Psoas muscle (tissue), 8 donors: ENCODE measurements around the gene TRMT1L. TPM values are rescaled to one million over a fixed set of nuclear protein-coding genes. Genes with fewer than 3 reads are reported as not detected.

Experiments used
- ATAC-seq, 4 donors: fragments of 200-7000 bp; cut with Tn5 transposase; one replicate each; pipeline ENCODE4 v1.9.1; 2020; ENCODE audit warnings: moderate library complexity in 3 of 4, mild to moderate bottlenecking in 2 of 4
- DNase-seq, 2 donors: peaks; one replicate each; pipeline ENCODE4 v3.0.0-alpha.2; 2020
- H3K27ac ChIP-seq: fragments of 200-600 bp; one replicate; pipeline ENCODE4 v1.8.0; 2022
- H3K27me3 ChIP-seq, 3 donors: fragments of 200-600 bp in 1 of 3; one replicate each; pipeline versions ENCODE4 v1.6.1 to v1.8.0; 2013 to 2022; ENCODE audit warnings: low read length in 2 of 3, mild to moderate bottlenecking in 2 of 3, moderate library complexity in 1 of 3; ENCODE audit not compliant: insufficient read depth in 3 of 3
- H3K36me3 ChIP-seq, 2 donors: fragments of 200-600 bp in 1 of 2; one replicate each; pipeline versions ENCODE4 v1.6.1 to v1.8.0; 2013 to 2022; ENCODE audit warnings: low read depth in 1 of 2, mild to moderate bottlenecking in 1 of 2, moderate library complexity in 1 of 2; ENCODE audit not compliant: insufficient read depth in 1 of 2
- H3K4me1 ChIP-seq: fragments of 200-600 bp; one replicate; pipeline ENCODE4 v1.8.0; 2022
- H3K4me3 ChIP-seq: fragments of 200-600 bp; one replicate; pipeline ENCODE4 v1.8.0; 2022; ENCODE audit warnings: mild to moderate bottlenecking
- H3K9me3 ChIP-seq: fragments of 200-600 bp; one replicate; pipeline ENCODE4 v1.8.0; 2022
- WGBS, 3 donors: extraction: QIAGEN DNeasy Blood & Tissue Kit; methylation state at CpG; one replicate each; pipeline versions ENCODE4 v1.1.6 to v1.1.7; 2013; 5-methylcytosine and 5-hydroxymethylcytosine counted together
- intact Hi-C, 2 donors: fragments of 100-400 bp; cut with DNase I; formaldehyde crosslinking; loops; one replicate each; pipeline versions ENCODE4 v1.11.0 to v1.14.2; 2022
- polyA plus RNA-seq, 3 donors: library from polyadenylated mRNA; stranded (reverse); fragments of 200-250 nt; gene quantifications; one replicate each; pipeline ENCODE4 v1.2.3, GENCODE V29; 2013
- total RNA-seq, 4 donors: library from RNA; stranded (reverse); fragmentation: NEBNext Ultra II Directional in 2 of 4; extraction: Animal tissue kit (Norgen Biotek cat#: 25700) in 2 of 4; gene quantifications; one replicate each; pipeline versions ENCODE4 v1.2.1 to v1.2.4, GENCODE V29; 2021 to 2023
- TF ChIP-seq, protein P1 (sequence below): fragments of 200-600 bp; IDR thresholded peaks from one replicate; pipeline ENCODE4 v1.8.0; 2022; ENCODE audit warnings: antibody characterized with exemption
- donor health status: healthy with polysubstance abuse.
- donor health status: DM: no; HTN: no; CAD: no; lungs with moderate emphysema.
- donor health status: Bipolar disorder and iron deficiency.
- donor health status: healthy.
- donor health status: DM: yes; HTN: yes; CAD: no.
- donor health status: DM: no; HTN: no; CAD: no.
- donor health status: DM: no; HTN: no; CAD: no.
- donor health status: DM: yes; HTN: yes; CAD: no.

TRMT1L gene
- total and polyA plus RNA-seq, 7 donors = 13.2 to 41.3 (median 30.4) TPM

DNA sequence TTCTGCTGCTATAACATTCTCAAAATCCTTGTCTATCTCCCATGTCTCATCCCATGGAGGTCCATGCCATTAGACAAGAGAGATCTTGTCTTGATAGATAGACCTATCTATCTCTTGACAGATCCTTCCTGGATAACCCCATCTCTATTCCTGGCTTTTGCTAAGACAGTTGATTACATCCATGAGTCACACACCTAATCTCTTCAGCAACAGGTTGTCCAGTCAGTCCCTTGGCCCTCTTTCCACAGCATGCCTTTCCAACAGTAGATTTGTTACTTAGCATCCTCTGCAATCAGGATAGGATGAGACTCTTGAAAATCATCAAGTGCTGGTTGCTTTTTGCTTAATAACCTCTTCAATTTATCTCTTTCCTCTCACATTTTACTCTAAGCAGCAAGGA lies 46.6 kb downstream of the TRMT1L start:
- Histone ChIP-seq H3K36me3 (no peaks in the 10 kb centered on the region), H3K4me1 (no peaks in the 10 kb centered on the region), H3K9me3 (peaks cover 15% of the 10 kb centered on the region), H3K27ac (no peak overlapping the region), H3K4me3 (no peak overlapping the region), H3K27me3 (no peaks in the 10 kb centered on the region)
- TF ChIP-seq, protein P1, sequence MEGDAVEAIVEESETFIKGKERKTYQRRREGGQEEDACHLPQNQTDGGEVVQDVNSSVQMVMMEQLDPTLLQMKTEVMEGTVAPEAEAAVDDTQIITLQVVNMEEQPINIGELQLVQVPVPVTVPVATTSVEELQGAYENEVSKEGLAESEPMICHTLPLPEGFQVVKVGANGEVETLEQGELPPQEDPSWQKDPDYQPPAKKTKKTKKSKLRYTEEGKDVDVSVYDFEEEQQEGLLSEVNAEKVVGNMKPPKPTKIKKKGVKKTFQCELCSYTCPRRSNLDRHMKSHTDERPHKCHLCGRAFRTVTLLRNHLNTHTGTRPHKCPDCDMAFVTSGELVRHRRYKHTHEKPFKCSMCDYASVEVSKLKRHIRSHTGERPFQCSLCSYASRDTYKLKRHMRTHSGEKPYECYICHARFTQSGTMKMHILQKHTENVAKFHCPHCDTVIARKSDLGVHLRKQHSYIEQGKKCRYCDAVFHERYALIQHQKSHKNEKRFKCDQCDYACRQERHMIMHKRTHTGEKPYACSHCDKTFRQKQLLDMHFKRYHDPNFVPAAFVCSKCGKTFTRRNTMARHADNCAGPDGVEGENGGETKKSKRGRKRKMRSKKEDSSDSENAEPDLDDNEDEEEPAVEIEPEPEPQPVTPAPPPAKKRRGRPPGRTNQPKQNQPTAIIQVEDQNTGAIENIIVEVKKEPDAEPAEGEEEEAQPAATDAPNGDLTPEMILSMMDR = no peak
- DNase-seq (no peak), ATAC-seq (no peak)
- intact Hi-C loops = no loop called here

DNA sequence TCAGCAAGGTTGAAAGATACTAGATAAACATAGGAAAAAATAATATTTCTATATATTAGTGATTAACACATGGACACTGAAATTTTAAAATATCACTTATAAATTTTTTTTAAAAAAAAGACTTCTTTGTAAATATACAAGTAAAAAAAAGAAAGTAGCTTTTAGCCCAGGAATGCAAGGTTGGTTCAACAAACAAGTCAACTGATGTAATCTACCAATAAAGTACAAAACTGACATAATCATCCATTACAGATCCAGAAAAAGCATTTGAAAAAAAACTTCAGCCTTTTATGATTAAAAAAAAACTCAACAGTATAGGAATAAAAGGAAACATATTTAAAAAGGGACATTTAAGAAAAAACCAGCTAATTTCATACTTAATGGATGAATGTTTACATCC lies 48.4 kb downstream of the TRMT1L start:
- Histone ChIP-seq H3K27me3 (no peaks in the 10 kb centered on the region), H3K27ac (no peak overlapping the region), H3K4me3 (no peak overlapping the region), H3K36me3 (no peaks in the 10 kb centered on the region), H3K9me3 (peaks cover 15% of the 10 kb centered on the region), H3K4me1 (no peaks in the 10 kb centered on the region)
- intact Hi-C loops = no loop called here
- TF ChIP-seq, protein P1 = no peak
- no peak for ATAC-seq
- DNase-seq = no peak

DNA sequence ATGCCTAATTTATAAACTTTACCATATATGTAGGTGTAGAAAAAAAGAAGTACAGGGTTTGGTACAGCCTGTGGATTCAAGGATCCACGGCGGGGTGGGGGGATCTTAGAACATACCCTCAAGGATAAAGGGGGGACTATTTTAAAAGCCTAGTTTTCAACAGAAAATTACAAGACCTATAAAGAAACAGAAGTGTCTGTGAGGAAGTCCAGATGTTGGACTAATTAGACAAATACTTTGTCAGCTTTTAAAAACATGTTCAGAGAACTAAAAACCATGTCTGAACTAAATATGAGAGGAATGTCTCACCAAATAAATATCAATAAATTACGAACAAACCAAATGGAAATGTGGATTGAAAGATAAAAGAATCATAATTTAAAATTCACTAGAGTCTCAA lies 51.6 kb downstream of the TRMT1L start:
- intact Hi-C loops = no loop called here
- no peak overlapping the region for H3K27ac ChIP-seq
- 98 to 99% (median 99%) methylated on average over 3 of the region's 3 CpGs for WGBS, 3 donors
- no peaks in the 10 kb centered on the region for H3K27me3 ChIP-seq
- peaks cover 0 to 9% of the 10 kb centered on the region in 2 donors for H3K36me3 ChIP-seq
- ATAC-seq (no peak), DNase-seq (no peak)
- H3K9me3 ChIP-seq = peaks cover 15% of the 10 kb centered on the region
- no peak overlapping the region for H3K4me3 ChIP-seq
- no peaks in the 10 kb centered on the region for H3K4me1 ChIP-seq
- TF ChIP-seq, protein P1 = no peak

DNA sequence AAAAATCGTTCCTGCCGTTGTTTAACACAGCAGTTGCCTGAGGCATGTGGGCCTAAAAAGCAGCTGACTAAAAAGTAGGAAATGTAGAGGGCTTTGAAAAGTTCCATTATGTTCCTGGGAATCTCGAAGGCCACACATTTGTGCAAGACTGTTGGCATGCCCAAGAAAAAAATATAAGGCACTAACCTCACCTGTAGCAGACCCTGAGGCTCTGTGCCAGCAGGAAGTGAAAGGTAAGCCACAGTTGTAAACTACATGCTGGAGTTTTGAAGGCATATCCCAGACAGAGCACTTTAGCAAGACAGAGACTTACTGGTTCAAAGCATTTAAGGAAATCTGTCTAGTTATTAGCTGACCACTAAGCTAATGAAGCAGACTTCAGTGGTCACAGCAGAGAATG lies 52.7 kb downstream of the TRMT1L start:
- Histone ChIP-seq H3K4me1 (no peaks in the 10 kb centered on the region), H3K27ac (no peak overlapping the region), H3K27me3 (no peaks in the 10 kb centered on the region), H3K9me3 (peaks cover 14% of the 10 kb centered on the region), H3K4me3 (no peak overlapping the region), H3K36me3 (peaks cover 0 to 18% of the 10 kb centered on the region in 2 donors)
- ATAC-seq = no peak
- no peak for DNase-seq
- TF ChIP-seq, protein P1 = no peak
- intact Hi-C loops = no loop called here
- WGBS, 3 donors = 93 to 94% (median 93%) methylated on average over 3 of the region's 3 CpGs

DNA sequence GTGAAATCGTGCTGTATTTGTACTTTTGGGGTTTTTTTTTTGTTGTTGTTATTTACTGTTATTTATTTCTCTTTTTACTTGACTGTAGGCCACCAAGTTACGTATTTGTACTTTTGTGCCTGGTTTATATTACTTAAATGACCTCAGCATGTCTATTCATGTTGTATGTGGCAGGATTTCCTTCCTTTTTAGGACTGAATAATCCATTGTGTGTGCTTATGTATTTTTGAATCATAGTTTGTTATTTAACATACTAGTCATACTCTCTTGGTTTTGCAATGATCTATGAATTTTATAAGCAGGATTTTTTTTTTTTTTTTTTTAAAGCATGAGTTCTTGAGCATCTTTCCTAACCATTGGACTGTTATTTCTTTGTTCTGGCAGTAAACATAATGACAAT lies 60.2 kb downstream of the TRMT1L start:
- H3K4me1 ChIP-seq = no peaks in the 10 kb centered on the region
- no peak overlapping the region for H3K27ac ChIP-seq
- TF ChIP-seq, protein P1 = no peak
- no peaks in the 10 kb centered on the region for H3K9me3 ChIP-seq
- no peak for ATAC-seq
- H3K36me3 ChIP-seq = peaks cover 0 to 68% of the 10 kb centered on the region in 2 donors
- H3K4me3 ChIP-seq = no peak overlapping the region
- no peak for DNase-seq
- intact Hi-C loops = no loop called here
- 79 to 91% (median 79%) methylated on average over 2 of the region's 2 CpGs for WGBS, 3 donors
- H3K27me3 ChIP-seq = no peaks in the 10 kb centered on the region
